ENCODE data around the gene WDR18. TPM values are rescaled to one million over a fixed set of nuclear protein-coding genes. Genes with fewer than 3 reads are reported as not detected.
A peak's percentile ranks its signal among the peaks of the same experiment; 100 is the strongest.

The WDR18 gene
- total and polyA plus RNA-seq, 2 donors from 2014 or later: 40.3 to 77.2 TPM

- Histone ChIP-seq H3K27me3 (ENCODE audit: control insufficient read depth, insufficient read depth, low read length) (peaks cover 17% of the 10 kb centered on the region), H3K36me3 (ENCODE audit: control insufficient read depth in 2 of 3, insufficient read depth in 3 of 3, low read length in 3 of 3) (no peaks in the 10 kb centered on the region), H3K27ac (ENCODE audit: low read depth in 2 of 2, low read length in 2 of 2) (no peak overlapping the region), H3K4me3 (ENCODE audit: low read length in 3 of 3) (no peak overlapping the region), H3K9ac (ENCODE audit: low read length in 3 of 3) (no peak overlapping the region), H3K9me3 (ENCODE audit: control insufficient read depth in 2 of 3, insufficient read depth in 1 of 3, low read length in 3 of 3) (no peaks in the 10 kb centered on the region), H3K4me1 (ENCODE audit: control insufficient read depth in 2 of 3, insufficient read depth in 2 of 3, low read depth in 1 of 3, low read length in 3 of 3) (peaks cover 0 to 7% (median 4%) of the 10 kb centered on the region in 3 donors)
- no peak for TF ChIP-seq CTCF (IDR thresholded peaks at IDR 0.05; ENCODE audit: borderline replicate concordance, extremely low read depth, insufficient read depth)
- intact Hi-C loops (cut with DNase I): no loop called here
- DNase-seq (peak in 2 of 5 donors; percentile 68 to 81), FAIRE-seq (no peak)
Observed at GRCh38 chr19:1000591-1001537, 16.7 kb downstream of the WDR18 start.

GRCh38 chr19:1001538-1002166 lies 17.5 kb downstream of the WDR18 start:
- H3K27me3 ChIP-seq (ENCODE audit: control insufficient read depth, insufficient read depth, low read length): peaks cover 14% of the 10 kb centered on the region
- peak; percentile 93 for TF ChIP-seq CTCF (IDR thresholded peaks at IDR 0.05; ENCODE audit: borderline replicate concordance, extremely low read depth, insufficient read depth)
- intact Hi-C loops (cut with DNase I): no loop called here

GRCh38 chr19:1002600-1002999 lies 18.5 kb downstream of the WDR18 start:
- no peaks in the 10 kb centered on the region for H3K36me3 ChIP-seq (ENCODE audit: control insufficient read depth in 2 of 3, insufficient read depth in 3 of 3, low read length in 3 of 3)
- TF ChIP-seq CTCF (IDR thresholded peaks at IDR 0.05; ENCODE audit: borderline replicate concordance, extremely low read depth, insufficient read depth): no peak
- H3K27ac ChIP-seq (ENCODE audit: low read depth in 2 of 2, low read length in 2 of 2): no peak overlapping the region
- DNase-seq (no peak), FAIRE-seq (no peak)
- H3K4me3 ChIP-seq (ENCODE audit: low read length in 3 of 3): no peak overlapping the region
- peaks cover 14% of the 10 kb centered on the region for H3K27me3 ChIP-seq (ENCODE audit: control insufficient read depth, insufficient read depth, low read length)
- H3K9ac ChIP-seq (ENCODE audit: low read length in 3 of 3): no peak overlapping the region
- intact Hi-C loops (cut with DNase I): no loop called here
- H3K9me3 ChIP-seq (ENCODE audit: control insufficient read depth in 2 of 3, insufficient read depth in 1 of 3, low read length in 3 of 3): no peaks in the 10 kb centered on the region
- no peaks in the 10 kb centered on the region for H3K4me1 ChIP-seq (ENCODE audit: control insufficient read depth in 2 of 3, insufficient read depth in 2 of 3, low read depth in 1 of 3, low read length in 3 of 3)

More at GRCh38 chr19:1001538-1002166, 17.5 kb downstream of the WDR18 start:
- Histone ChIP-seq H3K9ac (ENCODE audit: low read length in 3 of 3) (no peak overlapping the region), H3K4me1 (ENCODE audit: control insufficient read depth in 2 of 3, insufficient read depth in 2 of 3, low read depth in 1 of 3, low read length in 3 of 3) (no peaks in the 10 kb centered on the region), H3K9me3 (ENCODE audit: control insufficient read depth in 2 of 3, insufficient read depth in 1 of 3, low read length in 3 of 3) (no peaks in the 10 kb centered on the region), H3K36me3 (ENCODE audit: control insufficient read depth in 2 of 3, insufficient read depth in 3 of 3, low read length in 3 of 3) (no peaks in the 10 kb centered on the region), H3K27ac (ENCODE audit: low read depth in 2 of 2, low read length in 2 of 2) (no peak overlapping the region), H3K4me3 (ENCODE audit: low read length in 3 of 3) (no peak overlapping the region)
- FAIRE-seq (no peak), DNase-seq (peak; percentile 46 to 86 (median 70))
